Measurements from ENCODE around the gene PRSS21.

PRSS21 gene

DNA sequence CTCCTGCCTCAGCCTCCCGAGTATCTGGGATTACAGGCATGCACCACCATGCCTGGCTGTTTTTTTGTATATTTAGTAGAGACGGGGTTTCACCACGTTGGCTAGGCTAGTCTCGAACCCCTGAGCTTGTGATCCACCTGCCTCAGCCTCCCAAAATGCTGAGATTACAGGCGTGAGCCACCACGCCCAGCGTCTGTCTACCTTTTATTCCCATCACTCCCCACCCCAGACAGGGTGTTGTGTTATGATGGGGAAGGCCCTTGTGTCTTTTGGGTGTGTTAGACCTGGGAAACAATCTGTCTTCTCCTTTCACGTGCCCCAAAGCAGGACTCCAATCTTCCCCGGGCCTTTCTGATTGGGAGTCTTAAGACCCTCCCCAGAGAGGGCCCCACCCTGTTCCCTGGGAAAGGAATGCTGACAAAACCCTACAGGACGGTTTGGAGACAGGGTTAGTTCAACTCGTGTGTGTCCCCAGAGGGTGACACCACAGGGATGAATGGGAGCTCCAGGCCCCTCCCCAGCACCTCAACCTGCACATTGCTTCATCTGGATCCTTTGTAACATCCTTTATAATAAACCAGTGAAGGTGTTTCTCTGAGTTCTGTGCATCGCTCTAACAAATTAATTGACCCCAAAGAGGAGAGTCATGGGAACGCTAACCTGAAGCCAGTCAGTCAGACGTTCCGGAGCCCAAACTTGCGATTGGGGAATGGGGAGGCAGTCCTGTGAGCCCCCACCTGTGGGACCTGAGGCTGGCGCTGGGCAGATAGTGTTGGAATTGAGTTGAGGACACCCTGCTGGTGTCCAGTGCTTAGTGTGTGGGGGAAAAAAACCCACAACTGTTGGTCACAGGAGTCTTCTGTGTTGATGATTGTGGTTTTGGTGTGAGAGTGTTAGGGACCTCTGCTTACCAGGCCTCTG is 36.8 kb upstream of the PRSS21 start:
- ATAC-seq: no peak

DNA sequence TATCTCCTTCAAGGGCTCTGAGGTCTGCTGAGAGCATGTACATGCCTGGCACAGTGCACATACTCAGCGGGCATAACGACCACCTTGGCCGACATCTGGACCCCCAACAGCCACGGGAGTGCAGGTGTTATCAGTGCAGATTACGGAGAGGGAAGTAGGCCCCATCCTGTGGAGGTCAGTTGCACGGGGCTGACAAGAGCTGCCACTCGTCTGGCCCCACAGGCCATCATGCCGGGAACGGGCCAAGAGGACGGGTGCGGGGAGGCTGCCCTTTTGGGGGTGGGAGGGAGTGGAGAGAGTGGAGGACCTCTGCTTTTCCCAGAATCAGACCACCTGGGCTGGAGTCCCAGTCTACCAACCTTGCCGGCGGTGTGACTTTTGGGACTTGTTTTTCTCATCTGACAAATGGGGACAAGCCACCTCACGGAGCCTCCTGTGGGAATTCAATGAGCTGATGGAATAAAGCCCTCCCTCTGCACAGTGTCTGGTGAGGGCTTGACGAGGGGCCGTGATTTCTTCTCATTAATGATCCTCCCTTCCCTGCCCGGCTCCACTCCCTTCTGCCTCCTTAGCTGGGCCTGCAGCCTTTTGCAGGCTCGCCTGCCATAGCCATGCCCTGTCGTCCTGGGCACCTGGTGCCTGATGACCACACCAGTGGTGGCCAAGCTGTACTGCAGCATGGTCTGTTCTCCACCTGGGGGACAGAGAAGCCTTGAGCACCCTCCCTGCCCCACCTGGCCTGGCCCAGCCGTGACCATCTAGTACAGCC is 34.3 kb upstream of the PRSS21 start:
- no peak for ATAC-seq

DNA sequence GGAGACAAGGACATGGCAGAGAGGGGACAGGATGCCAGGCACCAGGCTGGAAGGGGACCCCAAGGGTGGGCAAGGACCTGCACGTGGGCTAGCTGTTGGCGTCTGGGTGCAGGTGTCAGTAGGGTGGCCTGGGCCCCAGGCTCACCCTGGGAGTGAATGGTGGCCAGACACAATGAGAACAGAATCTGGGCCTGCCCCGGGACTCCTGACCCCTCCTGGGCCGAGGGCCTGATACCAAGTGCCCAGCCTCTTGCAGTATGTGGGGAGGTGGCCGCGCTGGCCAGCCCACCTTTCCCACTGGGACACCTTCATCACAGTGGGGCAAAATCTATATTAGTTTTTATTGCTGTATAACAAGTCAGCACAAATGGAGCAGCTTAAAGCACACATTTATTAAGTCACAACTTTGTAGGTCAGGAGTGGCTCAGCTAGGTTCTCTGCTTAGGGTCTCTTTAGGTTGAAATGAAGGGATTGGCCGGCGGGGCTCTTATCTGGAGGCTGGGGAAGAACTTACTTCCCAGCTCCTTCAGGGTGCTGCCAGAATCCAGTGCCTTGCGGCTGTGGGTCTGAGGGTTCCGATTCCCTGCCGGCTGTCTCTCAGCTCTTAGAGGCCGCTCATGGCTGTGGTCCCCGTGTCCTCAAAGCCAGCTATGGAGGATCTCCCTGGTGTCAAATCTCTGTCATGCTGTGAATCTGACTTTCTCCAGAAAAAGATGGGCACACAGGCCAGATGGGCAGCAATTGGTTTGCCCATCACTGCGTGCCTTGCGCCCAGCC is 33.3 kb upstream of the PRSS21 start:
- ATAC-seq: no peak

DNA sequence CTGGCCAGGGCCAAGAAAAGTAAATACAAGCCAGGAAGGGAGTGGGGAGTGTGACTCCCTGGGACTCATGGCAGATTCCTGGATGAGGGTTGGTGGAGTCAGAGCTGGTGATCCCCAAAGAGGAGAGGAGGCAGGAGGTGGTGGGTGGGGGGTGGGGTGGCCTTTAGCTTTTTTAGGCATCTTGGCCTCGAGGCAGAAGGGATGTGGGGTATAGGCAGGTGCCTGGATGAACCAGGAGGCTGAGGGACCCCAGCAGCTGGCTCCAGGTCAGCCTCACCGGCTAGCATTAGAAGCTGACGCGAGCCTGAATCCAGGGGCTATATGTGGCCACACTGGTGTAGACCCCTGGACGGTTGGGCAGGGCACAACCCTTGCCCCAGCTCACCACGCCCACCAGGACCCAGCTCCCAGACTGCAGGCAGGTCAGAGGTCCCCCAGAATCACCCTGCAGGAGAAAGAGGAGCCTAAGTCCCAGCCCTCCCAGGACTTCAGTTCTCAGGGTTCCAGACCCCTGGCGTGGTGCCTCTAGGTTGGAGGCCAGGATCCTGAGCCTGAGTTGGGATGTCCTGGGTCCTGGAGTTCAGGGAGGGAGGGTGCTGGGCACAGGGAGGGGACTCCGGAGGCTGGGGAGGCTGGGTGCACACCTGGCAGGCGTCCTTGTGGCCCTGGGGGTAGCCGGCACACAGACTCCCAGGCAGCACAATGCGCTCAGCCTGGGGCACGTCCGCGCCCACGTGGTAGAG is 32.5 kb upstream of the PRSS21 start:
- no peak for ATAC-seq

DNA sequence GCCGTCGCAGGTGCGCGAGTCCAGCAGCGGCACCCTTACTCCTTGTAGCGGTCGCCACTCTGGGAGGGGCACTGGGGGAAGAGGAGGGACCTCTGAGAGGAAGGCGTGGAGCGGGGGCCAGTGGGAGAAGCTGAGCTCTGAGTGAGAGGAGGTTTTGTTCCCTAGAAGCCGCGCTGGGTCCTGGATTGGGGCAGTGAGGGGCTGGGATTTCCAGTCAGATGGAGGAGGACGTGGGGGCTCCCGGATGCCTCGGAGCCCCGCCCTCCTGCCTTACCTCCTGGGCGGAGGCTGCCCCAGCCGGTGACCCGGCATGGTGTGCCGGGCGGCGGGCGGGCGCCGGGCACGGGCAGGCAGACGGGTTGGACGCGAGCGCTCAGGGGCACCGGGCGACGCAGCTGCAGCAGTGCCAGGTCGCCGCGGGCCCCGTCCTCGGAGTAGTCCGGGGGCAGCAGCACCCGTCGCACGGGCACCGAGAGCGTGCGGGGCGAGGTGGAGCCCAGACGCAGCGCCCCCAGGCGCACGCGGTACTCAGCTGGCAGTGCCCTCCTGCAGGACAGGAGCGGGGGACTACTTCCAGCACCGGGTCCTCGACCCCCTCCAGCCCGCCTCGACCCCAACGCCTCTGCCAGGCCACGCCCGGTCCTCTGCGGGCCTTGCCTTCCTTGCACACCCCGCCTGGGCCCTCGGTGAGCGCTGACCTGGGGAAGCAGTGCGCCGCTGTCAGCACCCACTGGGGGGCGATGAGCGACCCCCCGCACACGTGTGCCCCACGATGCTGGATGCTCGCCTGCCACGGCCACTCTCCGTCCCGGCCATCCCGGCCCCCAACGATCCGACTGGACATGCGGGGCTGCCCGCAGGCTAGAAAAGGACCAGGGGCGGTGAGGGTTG is 31.7 kb upstream of the PRSS21 start:
- ATAC-seq: peak; percentile 68 to 71

DNA sequence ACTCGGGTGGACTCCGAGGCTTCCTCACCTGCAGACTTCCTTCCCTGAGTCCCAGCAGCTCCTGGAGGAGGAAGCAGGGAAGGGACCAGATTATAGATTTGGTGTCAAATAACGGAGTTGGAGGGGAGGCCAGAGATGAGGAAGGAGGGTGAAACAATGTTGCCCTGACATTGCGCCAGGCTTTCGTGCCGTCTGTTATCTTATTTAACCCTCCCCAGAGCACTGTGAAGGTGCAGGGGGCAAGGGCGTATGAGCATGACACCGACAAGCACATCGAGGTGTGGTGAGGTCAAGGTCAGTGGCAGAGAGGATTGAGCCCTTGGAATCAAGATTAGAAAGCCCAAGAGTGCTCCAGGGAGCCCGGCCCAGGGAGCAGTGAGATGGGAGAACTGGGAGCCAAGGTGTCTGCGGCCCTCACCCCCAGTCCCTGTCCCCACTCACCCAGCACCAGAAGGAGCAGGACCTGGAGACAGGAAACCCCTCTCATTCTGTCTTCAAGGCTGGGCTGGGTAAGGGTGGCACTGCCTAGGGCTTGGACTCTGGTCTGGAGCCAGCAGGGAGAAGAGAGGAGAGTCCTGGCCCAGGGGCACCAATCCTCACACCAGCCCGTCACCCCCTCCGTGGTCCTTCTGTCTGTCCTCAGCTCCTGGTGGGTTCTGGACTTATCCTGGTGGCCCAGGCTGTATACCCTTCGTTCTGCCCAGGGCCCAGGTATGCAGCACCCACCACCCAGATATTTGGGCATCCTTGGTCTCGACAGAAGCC is 30.8 kb upstream of the PRSS21 start:
- ATAC-seq: no peak

DNA sequence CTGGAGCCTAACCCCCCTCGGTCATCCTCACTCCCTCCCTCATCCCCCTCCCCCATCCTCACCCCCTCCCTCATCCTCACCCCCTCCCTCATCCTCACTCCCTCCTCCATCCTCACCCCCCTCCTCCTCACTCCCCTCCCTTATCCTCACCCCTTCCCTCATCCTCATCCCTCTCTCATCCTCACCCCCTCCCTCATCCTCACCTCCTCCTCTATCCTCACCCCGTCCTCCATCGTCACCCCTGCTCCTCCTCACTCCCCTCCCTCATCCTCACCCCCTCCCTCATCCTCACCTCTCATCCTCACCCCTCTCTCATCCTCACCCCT is 30.2 kb upstream of the PRSS21 start:
- ATAC-seq: no peak

DNA sequence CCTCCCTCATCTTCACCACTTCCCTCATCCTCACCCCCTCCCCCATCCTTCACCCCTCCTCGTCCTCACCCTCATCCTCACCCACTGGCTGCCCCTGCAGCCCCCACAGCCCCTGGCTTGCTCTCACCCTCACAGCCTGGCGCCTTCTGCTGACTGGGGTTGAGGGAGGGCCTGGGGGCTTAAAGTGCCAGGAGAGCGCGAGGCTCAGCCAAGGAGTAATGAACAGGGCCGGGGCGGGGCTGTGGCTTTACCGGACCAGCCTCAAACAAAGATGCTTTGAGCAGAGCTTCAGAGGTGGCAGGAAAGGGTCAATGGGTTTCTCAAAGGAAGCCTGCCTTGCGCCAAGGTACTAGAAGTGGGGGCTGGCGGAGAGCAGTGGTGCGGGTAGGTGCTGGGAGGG is 29.6 kb upstream of the PRSS21 start, which contains the start of gene PRSS33:
PRSS33 (minus strand) TSS at position 155 of the 400 bp plus-strand sequence. CDS start 1,013 bp downstream, outside the sequence.
- ATAC-seq: no peak

DNA sequence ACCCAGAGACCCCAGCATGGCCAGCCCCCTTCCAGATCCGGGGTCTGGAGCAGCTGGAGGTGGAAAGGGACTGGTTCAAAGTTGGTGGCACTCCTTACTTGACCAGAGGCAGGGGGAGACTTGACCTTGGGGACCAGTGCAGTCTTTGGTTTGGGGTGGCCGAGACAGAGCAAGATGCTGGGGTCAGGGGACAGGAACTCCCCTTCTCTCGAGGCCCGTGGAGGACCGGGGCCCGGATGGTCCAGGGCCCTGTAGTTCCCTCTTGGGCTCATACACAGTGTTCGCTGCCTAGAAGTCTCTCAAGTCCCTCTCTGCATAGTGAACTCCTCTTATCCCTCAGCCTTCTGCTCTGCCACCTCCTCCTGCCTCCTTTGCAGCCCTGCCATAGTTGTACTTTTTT is 29.1 kb upstream of the PRSS21 start:
- ATAC-seq: no peak

DNA sequence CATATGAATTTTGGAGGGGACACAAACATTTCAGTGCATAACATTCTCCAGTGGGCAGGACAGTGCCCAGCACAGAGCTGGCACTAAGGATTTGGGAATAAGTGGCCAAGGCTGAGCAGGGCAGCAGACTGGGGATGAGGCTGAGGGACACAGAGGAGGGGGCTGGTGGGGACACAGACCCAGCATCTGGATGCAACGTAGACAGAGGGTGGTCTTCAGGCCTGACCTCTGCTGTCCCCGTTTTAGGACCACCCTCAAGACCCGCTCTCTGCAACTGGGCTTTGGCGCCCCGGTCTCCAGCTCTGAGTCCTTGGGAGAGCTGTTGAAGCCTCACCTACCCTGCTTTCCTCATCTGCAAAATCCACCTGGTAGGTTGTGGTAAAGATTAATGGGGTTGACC is 26.4 kb upstream of the PRSS21 start:
- ATAC-seq: no peak

DNA sequence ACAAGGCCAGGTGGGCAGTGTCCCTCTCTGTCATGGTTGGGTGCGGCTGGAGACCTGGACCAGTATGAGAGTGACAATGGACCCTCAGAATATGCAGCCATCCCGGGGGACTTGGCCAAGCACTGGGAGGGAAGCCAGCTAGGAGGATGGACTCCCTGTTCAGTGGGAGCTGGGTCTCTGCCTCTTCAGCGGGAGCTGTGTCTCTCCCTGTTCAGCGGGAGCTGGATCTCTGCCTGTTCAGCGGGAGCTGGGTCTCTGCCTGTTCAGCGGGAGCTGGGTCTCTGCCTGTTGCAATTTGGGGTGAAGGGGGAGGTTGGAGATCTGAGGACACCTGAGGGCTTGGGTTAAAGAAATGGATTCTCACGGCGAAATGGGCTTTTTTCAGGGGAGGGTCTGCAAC is 25.9 kb upstream of the PRSS21 start:
- ATAC-seq: no peak

DNA sequence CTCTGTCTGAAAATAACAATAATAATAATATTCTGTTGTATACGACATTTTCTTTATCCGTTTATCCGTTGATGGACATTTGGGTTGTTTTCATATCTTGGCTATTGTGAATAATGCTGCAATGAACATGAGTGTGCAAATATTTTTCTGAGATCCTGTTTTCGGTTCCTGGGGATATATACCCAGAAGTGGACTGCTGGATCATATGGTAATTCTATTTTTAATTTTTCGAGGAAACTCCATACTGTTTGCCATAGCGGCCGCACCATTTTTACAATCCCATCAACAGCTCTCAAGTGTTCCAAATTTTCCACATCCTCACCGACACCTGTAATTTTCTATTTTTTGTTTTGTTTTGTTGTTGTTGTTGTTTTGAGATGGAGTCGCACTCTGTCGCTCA is 24.1 kb upstream of the PRSS21 start:
- ATAC-seq: no peak

DNA sequence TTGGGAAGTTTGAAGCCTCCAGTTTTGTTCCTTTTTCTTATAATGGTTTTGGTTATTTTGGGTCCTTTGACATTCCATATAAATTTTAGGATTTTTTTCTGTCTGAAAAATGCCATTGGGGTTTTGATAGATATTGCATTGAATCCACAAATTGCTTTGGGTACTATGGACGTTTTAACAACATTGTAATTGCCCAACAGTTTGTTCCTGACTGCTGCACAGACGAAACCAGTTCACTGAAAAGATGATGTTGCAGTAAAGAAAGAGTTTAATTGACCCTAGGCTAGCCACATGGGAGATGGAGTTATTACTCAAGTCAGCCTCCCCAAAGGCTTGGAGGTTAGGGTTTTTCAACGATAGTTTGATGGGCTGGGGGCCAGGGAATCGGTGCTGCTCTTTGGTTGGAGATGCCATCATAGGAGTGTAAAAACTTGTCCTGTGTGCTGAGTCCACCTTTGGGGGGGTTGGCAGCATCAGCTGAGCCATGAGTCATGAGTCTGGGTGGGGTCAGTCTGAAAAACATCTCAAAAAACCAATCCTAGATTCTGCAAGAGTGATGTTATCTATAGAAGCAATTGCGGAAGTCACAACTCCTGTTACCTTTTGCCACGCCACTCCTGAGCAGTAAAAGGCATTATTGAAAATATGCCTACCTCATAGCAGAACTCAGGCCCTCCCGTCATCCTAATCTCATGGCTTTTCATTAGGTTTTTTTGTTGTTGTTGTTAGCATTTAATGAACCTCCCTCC is 21.5 kb upstream of the PRSS21 start:
- no peak for ATAC-seq

DNA sequence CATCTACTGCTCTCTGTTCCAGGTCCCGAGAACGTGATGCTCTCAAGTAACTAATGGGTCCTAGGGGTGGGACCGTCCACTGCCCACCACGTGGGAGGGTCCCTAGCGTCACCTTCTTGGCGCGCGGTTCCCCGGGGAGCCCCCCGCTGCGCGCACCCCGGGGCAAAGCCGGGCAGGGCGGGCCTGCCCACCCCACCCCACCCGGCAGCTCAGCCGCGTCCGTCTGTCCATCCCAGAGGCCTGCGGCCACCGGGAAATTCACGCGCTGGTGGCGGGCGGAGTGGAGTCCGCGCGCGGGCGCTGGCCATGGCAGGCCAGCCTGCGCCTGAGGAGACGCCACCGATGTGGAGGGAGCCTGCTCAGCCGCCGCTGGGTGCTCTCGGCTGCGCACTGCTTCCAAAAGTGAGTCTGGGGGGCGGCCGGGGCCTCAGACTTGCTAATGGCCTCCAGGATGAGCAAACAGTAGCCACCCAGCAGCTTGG is 18.3 kb upstream of the PRSS21 start:
- ATAC-seq: no peak

DNA sequence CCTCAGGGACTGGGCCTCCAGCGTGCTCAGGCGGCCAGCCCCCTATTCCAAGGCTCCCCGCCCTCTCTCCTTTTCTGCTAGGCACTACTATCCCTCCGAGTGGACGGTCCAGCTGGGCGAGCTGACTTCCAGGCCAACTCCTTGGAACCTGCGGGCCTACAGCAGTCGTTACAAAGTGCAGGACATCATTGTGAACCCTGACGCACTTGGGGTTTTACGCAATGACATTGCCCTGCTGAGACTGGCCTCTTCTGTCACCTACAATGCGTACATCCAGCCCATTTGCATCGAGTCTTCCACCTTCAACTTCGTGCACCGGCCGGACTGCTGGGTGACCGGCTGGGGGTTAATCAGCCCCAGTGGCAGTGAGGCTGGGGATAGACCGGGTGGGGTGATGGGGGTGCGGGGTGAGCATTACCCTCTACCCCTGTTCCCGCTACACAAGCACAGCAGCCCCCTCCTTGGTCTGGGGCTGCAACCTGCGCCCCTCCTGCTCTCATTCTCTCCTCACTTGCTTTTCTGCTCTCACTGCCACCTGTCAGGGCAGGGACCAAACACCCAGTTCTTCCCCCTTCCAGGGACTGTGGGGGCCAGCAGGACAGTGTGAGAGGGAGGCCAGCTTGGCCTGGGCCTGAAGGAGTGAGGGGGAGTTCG is 17.7 kb upstream of the PRSS21 start:
- ATAC-seq: no peak

DNA sequence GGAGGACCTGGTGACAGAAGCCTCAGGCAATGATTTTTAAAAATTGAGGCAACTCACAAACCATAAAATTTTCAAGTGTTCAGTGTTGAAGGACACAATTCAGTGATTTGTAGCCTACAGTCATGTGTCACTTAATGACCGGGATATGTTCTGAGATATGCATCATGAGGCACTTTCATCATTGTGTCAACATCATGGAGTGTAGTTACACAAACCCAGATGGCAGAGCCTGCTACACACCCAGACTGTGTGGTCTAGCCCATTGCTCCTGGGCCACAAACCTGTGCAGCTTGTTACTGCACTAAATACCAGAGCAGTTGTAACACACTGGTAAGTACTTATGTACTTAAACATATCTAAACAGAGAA is 17.2 kb upstream of the PRSS21 start:
- ATAC-seq: no peak

DNA sequence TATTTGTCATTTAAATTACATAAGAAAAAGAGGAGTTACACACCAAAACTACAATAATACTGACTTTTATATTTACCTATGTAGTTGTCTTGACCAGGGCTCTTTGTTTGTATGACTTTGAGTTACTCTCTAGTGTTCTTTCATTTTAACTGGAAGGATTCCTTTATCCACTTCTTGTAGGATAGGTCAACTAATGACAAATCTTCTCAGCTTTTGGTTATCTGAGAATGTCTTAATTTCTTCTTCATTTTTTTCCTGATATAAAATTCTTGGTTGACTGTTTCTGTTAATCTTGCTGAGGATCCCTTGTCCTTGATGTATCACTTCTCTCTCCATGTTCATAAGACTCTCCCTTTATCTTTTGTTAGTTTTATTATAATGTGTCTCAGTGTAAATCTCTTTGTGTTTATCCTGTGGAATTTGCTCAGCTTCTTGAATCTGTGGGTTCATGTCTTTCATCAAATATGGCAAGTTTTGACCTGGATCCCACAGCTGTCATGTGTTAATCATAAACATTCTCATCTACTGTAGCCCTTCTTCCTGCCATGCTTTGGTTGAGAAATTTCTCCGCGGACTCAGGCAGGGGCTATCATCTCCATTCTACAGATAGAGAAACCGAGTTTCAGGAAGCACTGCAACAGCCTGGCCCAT is 13.4 kb upstream of the PRSS21 start:
- no peak for ATAC-seq

DNA sequence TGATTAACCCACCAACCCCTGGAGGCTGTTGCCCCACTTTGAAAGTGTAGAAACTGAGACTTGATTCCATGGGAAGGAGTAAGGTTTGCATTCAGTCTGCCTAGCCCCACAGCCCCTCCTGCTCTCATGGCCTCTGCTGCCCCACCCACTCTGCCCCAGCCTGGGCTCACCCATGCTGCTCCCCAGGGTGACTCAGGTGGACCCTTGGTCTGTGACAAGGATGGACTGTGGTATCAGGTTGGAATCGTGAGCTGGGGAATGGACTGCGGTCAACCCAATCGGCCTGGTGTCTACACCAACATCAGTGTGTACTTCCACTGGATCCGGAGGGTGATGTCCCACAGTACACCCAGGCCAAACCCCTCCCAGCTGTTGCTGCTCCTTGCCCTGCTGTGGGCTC is 12.3 kb upstream of the PRSS21 start:
- ATAC-seq: no peak

DNA sequence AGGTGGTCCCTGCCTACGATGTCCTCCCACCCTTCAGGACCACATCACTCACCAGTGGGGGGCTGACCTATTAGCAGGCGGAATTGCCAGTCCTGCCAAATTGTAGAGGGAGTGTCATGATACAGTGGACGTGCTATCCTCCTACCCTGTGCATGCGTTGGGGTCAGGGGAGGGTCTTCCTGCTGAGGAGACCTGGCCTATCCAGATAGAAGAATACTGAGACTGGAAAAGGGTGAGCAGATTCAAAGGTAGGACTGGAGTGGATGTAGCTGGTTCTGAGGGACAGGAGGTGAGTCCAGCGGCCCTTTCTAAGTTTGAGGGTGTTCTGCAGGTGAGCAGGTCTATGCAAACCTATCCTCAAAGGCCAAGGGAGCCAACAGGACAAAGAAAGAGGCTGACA is 10.8 kb upstream of the PRSS21 start:
- no peak for ATAC-seq

Measured in activated CD4-positive, CD25-positive, alpha-beta regulatory T cell treated with anti-CD3 and anti-CD28 coated beads, Interleukin-2, amount 50 U/mL, for 24 hours (primary cell).